GM10248 (cell line): ENCODE data around the gene TSPAN18.

Experiments used
- CTCF ChIA-PET: fragments of 300-600 bp; sonication (Branson Sonifier 250); formaldehyde crosslinking; extraction: SDS; loops from one replicate; lab custom pipeline; 2021; ENCODE audit warnings: antibody characterized with exemption; lab: Yijun Ruan, JAX
- POLR2A ChIA-PET: fragments of 350-650 bp; sonication (Branson Sonifier 250); formaldehyde crosslinking; extraction: SDS; loops from one replicate; lab custom pipeline; 2020; ENCODE audit warnings: antibody characterized with exemption; lab: Yijun Ruan, JAX
- DNase-seq: peaks from one replicate; pipeline ENCODE4 v3.0.0; 2012; ENCODE audit errors: extremely low spot score
- TF ChIP-seq, protein P1 (sequence below): IDR thresholded peaks from 2 replicates; pipeline ENCODE4 v1.5.1; 2012; ENCODE audit warnings: mild to moderate bottlenecking, low read depth; ENCODE audit errors: extremely low read depth, missing control alignments, control extremely low read depth

TSPAN18 gene

GRCh38 chr11:44831605-44832394 is 105.0 kb downstream of the TSPAN18 start:
- ChIA-PET CTCF (interaction anchor here (1.3 to 1.8 kb wide), 5 partner anchors 8 to 507 kb away, joined by 3 to 4 read pairs (median 3); no protein-coding TSS in a partner anchor), POLR2A (no interaction called here)
- TF ChIP-seq, protein P1, sequence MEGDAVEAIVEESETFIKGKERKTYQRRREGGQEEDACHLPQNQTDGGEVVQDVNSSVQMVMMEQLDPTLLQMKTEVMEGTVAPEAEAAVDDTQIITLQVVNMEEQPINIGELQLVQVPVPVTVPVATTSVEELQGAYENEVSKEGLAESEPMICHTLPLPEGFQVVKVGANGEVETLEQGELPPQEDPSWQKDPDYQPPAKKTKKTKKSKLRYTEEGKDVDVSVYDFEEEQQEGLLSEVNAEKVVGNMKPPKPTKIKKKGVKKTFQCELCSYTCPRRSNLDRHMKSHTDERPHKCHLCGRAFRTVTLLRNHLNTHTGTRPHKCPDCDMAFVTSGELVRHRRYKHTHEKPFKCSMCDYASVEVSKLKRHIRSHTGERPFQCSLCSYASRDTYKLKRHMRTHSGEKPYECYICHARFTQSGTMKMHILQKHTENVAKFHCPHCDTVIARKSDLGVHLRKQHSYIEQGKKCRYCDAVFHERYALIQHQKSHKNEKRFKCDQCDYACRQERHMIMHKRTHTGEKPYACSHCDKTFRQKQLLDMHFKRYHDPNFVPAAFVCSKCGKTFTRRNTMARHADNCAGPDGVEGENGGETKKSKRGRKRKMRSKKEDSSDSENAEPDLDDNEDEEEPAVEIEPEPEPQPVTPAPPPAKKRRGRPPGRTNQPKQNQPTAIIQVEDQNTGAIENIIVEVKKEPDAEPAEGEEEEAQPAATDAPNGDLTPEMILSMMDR = no peak
- no peak for DNase-seq

DNA sequence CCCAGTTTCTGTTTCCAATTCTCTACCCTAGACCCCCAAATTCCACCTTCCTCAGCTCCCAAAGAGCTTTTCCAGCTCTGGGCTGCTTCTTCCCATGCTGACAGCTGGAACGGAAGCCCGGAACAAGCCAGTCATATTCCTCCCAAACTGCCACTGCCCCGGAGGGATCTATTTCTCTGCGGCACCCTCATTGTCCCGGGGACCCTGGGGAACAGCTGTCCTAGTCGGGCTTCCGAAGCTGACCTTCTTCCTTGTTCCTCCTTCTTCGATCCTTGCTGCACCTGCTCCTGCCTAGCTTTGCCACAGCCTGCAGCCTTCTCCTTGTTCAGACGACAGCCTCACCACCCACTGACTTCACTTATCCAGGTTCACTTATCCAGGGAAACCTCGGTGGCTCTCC is 105.7 kb downstream of the TSPAN18 start:
- TF ChIP-seq, protein P1 = no peak
- no peak for DNase-seq

DNA sequence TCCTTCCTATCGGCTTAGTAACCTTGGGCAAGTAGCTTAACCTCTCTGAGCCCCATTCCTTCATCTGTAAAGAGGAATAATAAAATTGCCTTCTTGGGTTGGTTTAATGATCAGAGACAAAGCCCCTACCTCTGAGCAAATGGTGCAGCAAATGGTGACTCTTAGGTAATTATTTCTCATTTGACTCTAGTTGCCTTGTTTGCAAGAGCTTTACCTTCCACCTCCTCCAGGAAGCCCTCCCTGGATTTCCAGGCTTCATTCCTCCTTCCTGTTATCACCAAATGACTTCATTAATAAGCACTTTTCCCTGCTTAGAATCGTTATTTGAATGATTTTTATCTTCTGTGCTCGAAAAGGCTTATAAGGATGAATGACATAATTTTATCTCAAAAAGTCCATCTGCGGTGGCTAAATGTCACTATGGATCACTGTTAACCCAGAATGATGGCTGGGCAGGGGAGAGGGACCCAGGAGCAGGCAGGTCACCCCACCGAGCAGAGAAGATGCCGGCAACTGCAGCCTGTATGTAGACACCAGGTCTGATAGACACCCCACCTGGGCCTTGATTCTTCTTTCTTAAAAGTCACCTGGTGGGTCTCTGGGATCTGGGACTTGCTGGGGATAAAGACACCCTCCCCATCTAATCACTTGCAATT is 106.6 kb downstream of the TSPAN18 start:
- TF ChIP-seq, protein P1 = no peak
- no peak for DNase-seq
- CTCF ChIA-PET = interaction anchor here (1.6 kb wide), 1 partner anchor 15 kb away, joined by 4 read pairs; no protein-coding TSS in a partner anchor
- POLR2A ChIA-PET = no interaction called here

More for the DNA sequence above, 105.7 kb downstream of the TSPAN18 start:
- ChIA-PET CTCF (interaction anchor here (1.3 to 1.8 kb wide), 4 partner anchors 8 to 16 kb away, joined by 3 to 4 read pairs (median 4); no protein-coding TSS in a partner anchor), POLR2A (no interaction called here)

DNA sequence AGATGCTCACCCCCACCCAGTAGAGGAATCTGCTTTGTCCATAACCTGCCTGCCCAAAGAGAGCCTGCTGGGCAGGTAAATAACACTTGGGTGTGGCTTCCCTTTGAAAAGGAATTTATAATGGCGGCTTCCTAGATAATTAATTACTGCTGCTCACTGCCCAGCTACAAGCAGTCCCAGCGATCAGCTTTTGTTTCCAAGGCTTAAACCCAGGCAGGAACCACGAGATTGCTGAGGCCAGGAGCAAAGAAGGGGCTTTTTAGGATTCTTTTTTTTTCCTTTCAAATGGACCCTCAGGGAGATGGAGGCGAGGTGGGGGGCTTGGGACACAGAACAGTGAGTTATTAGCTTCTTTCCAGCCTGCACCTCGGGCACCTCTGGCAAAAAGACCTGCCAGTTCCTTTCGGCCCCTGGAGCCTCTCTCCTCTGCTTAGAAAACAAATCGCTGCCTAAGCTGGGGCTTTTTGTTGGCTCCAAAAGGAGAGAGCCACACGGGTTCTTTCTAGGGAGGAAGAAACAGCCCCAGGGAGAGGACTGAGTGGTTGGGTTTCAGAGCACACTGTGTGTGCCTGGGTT is 107.2 kb downstream of the TSPAN18 start:
- POLR2A ChIA-PET = no interaction called here
- CTCF ChIA-PET = no interaction called here
- TF ChIP-seq, protein P1 = no peak
- no peak for DNase-seq

GRCh38 chr11:44834846-44835245 is 108.1 kb downstream of the TSPAN18 start:
- CTCF ChIA-PET = interaction anchor here (1.3 kb wide), 1 partner anchor 11 kb away, joined by 3 read pairs; no protein-coding TSS in a partner anchor
- POLR2A ChIA-PET = no interaction called here
- DNase-seq = no peak
- TF ChIP-seq, protein P1 = no peak

GRCh38 chr11:44835296-44835695 is 108.5 kb downstream of the TSPAN18 start:
- POLR2A ChIA-PET = no interaction called here
- CTCF ChIA-PET = interaction anchor here (1.3 kb wide), 1 partner anchor 12 kb away, joined by 3 read pairs; no protein-coding TSS in a partner anchor
- no peak for DNase-seq
- TF ChIP-seq, protein P1 = no peak
